Kidney tubule cell (primary cell): Measurements from ENCODE around the gene SSBP2.
"Not testable (repeated sequence)": the region's sequence is repeated elsewhere in the genome, so short reads cannot be mapped to it uniquely, and the experiment has no call there.

ENCODE experiments used
- DNase-seq: peaks from one replicate; pipeline ENCODE4 v3.0.0-alpha.2; 2018; ENCODE audit warnings: low spot score

SSBP2 gene

DNA sequence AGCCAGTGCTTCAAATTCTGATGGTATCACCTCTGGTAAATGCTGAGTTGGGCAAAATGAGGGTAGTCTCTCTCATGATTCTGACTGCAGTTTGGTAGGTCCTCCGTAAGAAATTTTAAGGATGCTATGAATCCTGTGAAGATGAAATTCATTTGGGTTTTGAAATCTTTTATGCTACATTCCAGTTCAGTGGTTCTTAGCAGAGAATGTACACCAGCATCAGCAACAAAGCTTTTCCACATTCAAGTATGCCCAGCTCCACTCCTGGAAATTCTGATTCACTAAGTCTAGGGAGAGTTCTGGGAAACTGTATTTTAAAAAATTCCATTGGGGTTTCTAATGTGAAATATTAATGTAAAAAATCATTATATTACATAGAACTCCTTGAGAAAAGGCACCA lies 323.3 kb downstream of the SSBP2 start:
- DNase-seq, result no peak

DNA sequence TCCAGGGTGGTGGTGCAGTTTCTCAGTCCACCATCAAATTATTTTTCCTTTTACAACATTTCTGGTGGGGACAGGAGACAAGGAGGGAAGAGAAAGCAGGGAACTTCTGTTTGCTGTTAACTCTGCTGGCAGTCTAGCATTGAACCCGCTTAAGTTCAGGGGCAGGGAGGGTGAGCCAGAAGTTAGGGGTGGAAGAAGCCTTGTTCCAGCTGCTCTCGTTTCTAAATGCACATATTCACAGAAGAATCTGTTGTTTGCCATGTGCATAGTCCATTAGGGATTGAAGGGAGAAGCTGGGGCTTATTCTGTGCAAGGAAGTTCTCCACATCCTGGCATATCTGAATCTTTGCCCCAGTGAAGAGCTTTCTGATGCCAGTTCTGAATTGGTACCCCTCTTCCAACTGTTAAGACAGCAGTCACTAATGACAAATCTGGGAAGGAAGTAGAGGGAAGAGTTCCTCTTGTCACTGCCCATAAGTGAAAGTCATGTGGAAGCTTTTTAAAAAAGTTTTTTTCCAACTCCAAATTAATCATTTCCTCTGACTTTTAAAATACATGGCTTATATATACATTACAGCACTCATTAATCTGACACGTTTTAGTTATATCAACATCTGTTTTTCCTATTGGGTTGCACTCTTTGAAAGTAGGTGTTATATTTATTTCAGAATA lies 324.4 kb downstream of the SSBP2 start:
- DNase-seq, result no peak

DNA sequence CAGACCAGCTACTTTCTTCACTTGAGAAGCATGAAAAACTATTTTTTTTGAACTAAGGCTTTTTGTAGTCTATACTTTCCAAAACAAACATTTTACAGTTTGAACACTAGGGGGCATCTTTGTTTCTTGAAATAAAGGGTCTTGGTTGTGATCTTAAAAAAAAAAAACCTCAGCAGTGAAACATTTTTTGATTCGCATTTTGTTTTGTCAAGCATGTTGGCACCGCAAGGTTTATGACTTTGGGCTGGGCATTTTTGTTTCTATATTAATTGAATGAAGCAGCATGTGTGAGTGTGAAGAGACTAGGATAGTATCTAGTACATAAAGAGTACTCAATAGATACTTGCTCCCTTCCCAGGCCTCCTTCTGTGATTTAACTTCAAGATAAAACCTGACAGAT lies 325.3 kb downstream of the SSBP2 start:
- peak; percentile 50 for DNase-seq

DNA sequence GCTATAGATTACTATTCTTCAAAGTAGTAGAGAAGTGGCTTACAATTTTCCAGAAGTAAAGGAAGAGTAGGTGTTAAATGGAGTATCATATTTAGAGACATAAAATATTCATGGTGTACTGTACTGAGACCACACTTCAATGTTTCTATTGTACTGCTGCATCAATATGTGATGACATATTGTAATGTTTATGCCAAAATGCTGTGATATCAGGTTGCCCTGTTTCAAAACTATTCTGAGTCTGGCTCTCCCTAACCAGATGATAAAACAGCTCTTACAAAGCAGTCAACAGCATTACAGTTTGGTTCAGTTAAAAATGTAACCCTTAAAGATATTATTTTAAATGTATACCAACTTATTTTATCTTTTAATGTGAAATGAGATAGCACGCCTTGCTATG lies 326.2 kb downstream of the SSBP2 start:
- no peak for DNase-seq

DNA sequence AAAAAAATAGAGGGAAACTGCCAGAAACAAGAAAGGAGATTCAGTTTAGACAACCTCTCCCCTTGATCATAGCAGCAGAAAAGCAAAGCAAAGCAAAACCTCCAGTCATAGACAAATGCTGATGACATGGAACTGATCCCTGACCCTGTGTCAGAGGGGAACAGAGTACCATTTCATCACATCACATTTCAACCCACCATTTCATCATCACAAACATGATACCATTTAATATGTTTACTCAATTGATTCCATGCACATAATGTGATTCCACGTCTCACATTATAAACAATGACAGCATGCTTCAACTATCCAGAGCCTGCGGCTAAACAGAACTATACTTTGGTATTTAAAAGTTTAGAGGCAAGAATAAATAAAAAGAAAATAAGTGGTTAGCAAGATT lies 328.2 kb downstream of the SSBP2 start:
- no peak for DNase-seq

DNA sequence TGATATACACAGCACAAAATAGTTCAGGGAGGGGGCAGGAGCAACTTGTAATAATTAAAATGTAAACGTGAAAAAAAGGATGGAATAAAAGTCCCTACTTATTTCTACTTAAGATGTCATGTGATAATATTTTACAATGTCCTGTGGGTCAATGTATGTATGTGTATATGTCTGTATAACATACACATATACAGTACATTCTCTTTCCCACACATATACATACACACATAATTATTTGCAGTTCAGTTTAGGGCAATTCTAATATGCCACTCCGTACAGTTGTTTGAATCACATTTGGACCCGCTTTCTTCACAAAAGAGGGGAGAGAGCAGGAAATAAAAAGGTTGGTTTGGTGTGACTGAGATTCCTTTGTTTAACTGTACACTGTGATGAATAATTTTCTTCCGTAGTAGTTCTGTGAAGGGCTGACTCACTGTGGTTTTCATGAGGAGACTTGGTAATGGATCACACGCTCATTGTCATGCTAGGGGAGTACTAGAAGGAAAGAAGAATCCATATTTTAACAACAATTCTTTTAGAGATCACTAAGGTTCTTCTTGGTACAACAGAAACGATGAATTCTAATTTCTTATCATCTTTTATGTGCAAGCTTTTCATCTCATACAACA lies 330.7 kb downstream of the SSBP2 start:
- DNase-seq, result peak; percentile 92

DNA sequence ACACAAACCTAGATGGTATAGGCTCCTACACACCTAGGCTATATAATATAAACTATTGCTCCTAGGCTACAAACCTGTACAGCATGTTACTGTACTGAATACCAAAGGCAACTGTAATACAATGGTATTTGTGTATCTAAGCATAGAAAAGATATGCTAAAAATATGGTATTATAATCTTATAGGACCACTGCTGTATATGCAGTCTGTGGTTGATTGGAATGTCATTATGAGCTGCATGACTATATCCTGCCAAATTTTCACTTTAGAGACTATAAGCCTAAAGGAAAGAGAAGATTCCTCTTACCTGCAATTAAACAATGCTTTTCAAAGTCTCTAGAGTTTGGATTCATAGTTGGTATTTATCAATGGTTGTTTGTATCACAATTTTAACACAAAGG lies 332.3 kb downstream of the SSBP2 start:
- DNase-seq, result no peak

DNA sequence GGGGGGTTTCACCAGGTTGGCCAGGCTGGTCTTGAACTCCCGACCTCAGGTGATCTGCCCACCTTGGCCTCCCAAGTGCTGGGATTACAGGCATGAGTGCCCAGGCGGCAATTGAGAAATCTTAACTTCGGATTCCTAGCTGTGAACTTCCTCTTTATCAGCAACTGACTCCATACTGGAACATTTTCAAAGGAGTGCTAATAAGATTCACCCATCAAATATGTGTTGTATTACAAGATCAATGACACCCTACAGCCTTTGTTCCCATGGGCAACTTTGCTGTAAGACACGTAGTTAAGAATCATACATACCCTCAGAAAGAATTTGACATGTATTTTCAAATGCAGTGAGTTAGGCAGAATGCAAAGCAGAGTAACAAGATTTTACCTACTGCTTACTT lies 333.8 kb downstream of the SSBP2 start:
- DNase-seq, result peak; percentile 13

DNA sequence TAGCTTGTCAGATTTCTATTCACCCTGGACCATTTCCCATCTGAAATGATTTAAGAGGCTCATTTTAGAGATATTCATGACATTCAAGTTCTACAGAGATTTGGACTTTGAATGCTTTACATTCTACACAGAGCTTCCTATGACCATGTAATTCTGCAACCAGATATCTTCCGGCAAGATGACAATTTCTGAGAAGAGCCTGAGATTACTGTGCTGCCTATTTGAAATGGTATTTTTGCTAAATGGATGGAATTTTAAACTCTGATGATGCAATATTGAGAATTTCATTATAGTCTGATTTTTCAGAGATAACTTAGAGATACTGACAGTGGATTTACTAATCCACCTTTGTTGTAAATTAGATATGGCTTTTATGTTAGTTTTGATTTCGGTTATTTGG lies 341.0 kb downstream of the SSBP2 start:
- DNase-seq, result no peak

DNA sequence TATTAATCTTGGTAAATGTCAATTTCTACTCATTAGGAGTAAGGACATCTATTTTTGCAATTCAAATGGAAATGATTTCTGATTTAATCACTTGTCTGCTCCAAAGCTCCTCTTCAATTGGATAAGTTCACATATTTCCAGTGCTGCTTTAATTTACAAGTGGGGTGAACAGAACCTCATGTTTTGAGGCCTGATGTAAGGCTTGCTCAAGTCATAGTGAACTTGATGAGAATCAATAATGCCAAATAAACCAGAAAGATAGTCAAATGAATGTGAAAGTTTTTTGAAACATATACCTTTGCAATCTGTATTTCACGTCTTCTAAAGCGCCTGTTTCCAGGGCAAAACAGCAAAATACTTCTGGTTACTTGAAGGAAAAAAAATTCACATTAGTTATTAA lies 341.5 kb downstream of the SSBP2 start:
- no peak for DNase-seq

DNA sequence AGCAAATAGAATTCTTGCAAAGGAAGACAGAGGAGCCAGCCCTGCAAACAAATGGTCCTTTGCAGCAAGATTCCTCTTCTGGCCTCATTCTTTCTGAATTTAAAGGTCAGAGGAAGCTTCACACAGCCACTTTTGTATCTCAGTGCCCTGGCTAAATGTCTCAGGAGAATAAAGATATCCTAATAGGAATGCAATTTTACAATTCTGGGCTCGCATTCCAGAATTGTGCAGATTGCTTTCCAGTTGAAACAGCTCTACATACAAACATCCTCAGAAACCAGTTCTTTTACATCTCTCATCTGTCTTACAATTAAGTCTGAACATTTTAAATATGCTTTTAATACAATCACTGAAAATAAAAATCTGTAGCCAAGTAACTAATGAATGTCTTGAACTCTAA lies 342.4 kb downstream of the SSBP2 start:
- DNase-seq, result no peak

DNA sequence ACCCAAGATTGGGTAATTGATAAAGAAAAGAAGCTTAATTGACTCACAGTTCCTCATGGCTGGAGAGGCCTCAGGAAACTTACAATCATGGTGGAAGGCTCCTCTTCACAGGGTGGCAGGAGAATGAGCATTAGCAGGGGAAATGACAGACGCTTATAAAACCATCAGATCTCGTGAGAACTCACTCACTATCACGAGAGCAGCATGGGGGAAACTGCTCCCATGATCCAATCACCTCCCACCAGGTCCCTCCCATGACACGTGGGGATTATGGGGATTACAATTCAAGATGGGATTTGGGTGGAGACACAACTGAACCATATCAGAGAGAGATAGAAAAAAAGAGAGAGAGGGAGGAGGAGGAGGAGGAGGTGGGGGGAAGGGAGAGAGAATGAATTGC lies 343.1 kb downstream of the SSBP2 start:
- not testable (repeated sequence) for DNase-seq

DNA sequence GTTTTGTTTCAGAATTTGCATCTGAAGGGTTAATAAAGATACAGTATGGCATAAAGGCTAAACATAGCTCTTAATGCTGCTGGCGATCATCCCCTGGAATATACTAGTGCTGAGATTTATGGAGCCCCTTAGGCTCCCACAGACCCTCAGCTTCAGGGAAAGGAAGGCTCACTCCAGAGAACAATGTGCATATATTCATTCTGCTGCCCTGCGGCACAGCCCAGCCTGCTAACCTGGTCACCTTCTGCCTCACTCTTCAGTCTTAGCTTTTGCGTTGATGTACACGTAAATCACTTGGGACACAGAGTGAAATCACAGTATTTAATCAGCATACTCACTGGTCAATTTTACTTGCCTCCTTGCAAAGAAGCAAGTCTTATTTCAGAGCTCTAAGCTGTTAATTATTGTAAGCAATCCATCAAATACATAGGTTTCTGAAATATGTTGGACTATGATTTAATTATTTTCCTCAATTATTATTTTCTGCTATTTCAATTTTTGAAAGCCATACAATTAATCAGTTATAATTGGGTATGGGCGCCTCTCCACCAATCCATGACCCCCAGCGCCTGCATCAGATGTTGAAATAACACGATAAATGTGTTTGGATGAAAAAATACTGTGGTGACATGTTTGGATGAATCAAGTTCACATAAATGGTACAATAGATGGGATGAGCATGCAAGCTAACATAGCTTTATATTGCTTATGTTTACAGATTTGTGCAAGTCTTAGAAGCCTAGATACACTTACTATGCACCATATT lies 345.6 kb downstream of the SSBP2 start:
- DNase-seq, result no peak

DNA sequence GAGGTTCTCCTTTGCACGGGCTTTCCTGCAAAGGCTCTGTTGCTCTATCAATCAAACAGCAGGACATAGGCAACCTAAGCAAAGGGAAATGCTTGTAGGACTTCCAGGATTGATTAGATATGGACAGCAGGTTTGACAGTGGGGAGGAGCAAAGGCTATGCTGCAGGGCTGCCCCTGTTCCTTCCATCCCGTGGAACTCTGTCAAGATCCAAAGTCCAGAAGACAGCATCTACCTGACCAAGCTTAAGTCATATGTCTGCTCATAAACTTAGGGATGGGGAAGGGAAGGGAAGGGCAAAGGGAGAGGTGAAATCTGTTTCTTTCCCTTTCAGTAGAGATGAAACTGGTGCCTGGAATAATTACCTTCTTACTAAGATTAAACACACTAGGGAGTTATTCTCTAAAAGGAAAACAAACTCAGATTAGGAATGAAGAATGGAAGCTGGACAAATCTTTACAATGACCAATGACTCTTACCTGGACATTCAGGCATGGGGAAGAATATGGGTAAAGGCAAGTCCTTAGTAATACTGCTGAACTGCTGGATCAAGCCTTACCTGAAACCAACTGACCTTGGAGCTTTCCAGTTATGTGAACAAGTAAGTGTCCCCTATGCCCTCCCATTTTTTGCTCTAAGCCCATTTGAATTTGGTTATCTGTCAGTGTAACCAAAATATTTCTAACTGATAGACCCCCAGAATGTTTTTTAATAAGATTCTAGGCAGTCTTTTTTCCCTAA lies 348.5 kb downstream of the SSBP2 start:
- DNase-seq, result no peak

DNA sequence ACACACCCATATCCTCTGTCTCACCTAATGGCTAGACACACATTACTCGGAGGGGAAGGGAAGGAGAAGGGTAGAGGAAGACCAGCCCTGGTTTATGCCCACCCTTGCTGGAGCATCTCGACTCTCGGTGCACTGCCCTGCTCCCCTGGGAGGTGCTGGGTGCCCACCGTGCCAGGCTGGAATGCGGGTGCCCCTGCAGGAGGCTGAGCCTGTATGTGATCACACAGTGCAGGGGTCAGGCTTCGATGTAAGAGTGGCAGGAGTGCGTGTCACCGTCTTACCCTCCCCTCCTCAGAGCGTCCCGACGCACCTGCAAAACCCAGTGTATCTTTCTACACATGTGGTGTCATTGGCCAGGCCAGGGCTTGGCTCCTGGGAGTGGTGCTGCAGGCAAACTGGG lies 349.6 kb downstream of the SSBP2 start:
- DNase-seq, result no peak

DNA sequence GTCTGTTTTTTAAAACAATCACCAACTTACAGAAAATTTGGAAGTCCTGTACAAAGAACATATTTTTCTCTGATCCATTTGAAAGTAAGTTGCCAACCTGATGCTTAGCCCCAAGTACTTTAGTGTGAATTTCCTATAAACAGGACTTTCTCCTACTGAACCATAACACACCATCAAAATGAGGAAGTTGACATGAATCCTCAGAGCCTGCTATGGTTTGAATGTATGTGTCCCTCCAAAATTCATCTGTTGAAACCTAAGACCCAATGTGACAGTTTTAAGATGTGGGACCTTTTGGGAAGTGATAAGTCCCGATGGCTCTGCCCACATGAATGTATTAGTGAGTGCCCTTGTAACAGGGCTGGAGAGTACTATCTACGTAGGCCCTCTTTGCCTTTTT lies 350.5 kb downstream of the SSBP2 start:
- DNase-seq, result no peak

DNA sequence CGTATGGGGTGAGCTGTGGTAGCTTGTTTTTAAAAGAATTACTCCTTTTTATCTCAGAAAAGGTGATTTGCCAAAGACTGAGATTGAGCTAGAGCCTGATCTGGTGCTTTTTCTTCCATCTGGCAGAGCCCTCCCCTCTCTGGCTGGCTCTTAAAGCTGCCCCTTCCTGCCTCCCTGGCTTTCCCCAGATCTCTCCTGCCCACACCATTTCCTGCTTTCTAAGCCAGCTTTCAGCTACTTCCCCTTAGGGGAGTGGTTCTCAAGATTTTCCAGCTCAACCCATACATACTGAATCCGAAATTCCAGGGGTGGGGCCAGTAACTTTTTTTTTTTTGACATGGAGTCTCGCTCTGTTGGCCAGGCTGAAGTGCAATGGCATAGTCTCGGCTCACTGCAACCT lies 352.2 kb downstream of the SSBP2 start:
- DNase-seq, result no peak

DNA sequence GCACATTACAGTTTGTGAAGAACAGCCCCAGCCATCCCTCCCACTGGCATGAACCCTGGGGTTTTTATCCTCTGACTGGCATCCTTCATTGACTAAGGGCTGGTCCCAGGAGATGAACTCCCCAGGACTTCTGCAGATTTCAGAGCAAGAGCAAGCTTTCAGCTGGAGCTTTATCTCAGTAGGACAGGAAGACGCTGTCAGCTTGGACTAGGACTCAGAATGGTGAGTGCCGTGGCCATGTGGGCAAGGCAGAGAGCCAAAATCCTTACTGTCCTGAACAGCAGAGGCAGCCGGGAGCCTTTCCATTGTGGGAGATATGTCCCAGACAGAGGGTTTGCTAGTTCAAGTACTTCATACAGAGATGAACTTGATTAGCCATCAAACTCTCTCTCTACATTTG lies 353.7 kb downstream of the SSBP2 start:
- DNase-seq, result no peak

DNA sequence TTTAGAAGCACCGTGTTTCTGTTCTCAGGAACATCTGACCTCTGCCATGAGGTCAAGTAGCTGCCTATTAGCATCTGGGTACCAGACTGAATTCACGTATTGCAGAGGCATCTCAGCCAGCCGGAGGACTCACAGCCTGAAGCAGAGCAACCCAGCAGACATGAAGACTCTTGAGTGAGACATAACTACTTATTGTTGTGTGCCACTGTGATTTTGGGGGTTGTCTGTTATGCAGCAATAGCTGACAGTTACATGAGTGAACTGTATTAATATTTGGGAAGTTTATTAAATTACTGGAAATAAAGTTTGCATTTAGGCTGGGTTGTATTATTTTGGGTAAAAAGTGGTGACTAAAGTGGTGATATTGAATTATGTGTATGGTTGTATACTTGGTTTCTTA lies 355.6 kb downstream of the SSBP2 start:
- DNase-seq, result no peak

DNA sequence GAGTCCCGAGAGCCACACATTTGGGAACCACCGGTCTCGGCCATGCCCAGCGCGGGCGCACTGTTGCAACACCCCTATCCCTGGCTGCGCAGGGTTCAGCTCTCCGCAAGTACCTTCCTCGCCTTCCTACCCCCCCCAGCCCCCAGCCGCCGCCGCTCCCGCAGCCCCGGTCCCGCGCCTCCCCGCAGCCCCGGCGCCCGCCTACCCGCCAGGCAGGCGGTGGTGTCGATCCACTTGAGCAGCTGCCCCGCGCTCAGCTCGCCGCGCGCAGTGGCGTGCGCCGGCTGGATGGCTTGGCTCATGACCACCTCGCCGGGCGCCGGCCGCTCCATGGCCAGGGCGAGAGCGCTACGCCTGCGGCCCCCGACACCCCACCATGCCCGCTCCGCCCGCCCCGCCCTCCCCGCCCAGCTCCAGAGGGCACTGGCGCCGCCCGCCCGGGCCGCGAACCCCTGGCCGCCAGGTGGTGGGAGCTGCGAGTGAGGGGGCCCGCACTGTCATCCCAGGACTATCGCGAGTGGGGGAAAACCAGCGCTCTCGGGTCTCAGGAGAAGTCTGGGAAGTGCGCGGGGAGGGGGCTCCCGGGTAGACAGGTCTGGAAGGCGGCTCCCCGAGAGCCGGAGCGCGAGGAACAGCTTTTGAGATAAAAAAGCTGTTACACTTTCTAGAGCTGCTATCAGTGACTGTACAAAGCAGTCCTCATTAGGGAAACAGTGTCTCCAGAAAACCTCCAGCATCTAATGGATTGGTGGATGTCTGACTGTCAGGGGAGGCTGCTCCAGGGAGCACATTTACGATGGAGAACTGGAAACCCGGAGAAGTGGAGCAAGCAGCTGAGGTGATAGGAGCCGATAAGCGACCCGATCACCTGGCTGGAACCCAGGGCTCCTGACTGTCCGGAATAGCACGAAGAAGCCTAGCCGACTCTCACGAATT lies 356.8 kb downstream of the SSBP2 start, which contains the start of gene ACOT12:
Gene ACOT12 (minus strand): TSS at position 352 of the 936 bp plus-strand sequence. CDS start 20 bp downstream, at position 332.
- no peak for DNase-seq

DNA sequence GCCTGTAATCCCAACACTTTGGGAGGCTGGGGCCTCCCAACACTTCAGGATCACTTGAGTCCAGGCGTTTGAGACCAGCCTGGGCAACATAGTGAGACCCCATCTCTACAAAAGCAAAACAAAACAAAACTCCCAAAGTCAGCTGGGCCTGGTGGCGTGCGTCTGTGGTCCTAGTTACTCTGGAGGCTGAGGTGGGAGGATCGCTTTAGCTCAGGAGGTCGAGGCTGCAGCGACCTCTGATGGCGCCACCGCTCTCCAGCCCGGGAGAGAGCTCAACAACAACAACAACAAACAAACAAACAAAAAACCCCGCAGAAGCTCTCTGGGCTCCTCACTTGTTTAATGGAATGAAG lies 357.5 kb downstream of the SSBP2 start:
- DNase-seq, result no peak

DNA sequence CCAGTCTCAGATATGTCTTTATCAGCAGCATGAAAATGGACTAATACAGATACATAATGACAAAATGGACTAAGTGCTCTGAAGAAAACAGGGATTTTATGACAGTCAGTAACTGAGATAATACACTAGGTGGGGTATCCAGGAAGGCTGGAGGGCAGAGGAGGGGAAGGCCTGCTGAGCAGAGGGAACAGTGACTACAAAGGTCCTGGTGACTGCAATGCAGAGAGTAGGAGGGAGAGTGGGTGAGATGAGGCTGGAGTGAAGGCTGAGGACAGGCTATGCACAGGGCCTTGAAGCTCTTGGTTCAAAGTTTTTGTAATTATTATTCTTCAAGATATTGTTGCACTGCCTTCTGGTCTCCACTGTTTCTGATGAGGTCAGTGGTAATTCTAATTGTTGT lies 361.9 kb downstream of the SSBP2 start:
- no peak for DNase-seq
